Caco-2 (cell line): ENCODE measurements around the gene PLEKHG3. TPM values are rescaled to one million over a fixed set of nuclear protein-coding genes. Genes with fewer than 3 reads are reported as not detected.

ENCODE experiments used
- BruUV-seq: library from RNA; stranded (reverse); fragments of 400-500 nt; replicated peaks from 2 replicates; lab custom pipeline; 2021; lab: Mats Ljungman, UMichigan
- CTCF ChIA-PET: fragments of 300-600 bp; sonication (Branson Sonifier 250); formaldehyde crosslinking; loops from one replicate; lab custom pipeline; 2022; ENCODE audit warnings: antibody characterized with exemption; lab: Charles Lee
- POLR2A ChIA-PET: fragments of 300-600 bp; sonication (Branson Sonifier 250); formaldehyde crosslinking; loops from one replicate; lab custom pipeline; 2022; ENCODE audit warnings: antibody characterized with exemption; lab: Charles Lee
- DNase-seq, 2 experiments: peaks; one replicate each; pipeline versions ENCODE4 v3.0.0 to v3.0.0-alpha.2; 2020 to 2022
- H3K27me3 ChIP-seq: replicated peaks from 2 replicates; pipeline ENCODE4 v1.6.0; 2011; ENCODE audit warnings: low read length; ENCODE audit not compliant: control insufficient read depth, insufficient read depth
- H3K36me3 ChIP-seq: 2 replicates; pipeline ENCODE4 v1.5.1; 2011; ENCODE audit warnings: low read length; ENCODE audit not compliant: control insufficient read depth, insufficient read depth
- H3K4me1 ChIP-seq: fragments of 250-450 bp; sonication (Bioruptor Pico); 2 replicates; pipeline ENCODE4 v1.5.1; 2020; ENCODE audit warnings: mild to moderate bottlenecking
- H3K4me3 ChIP-seq: 2 replicates; pipeline ENCODE4 v1.5.1; 2011; ENCODE audit warnings: low read depth, mild to moderate bottlenecking, control low read depth, low read length
- H3K9me3 ChIP-seq: fragments of 250-450 bp; sonication (Bioruptor Pico); 2 replicates; pipeline ENCODE4 v1.5.1; 2020; ENCODE audit warnings: mild to moderate bottlenecking, moderate library complexity
- H3K27ac Mint-ChIP-seq: one replicate; pipeline ENCODE4 v1.8.0; 2022; ENCODE audit warnings: mixed read lengths; ENCODE audit not compliant: unreplicated experiment
- H3K27me3 Mint-ChIP-seq: one replicate; pipeline ENCODE4 v1.8.0; 2022; ENCODE audit warnings: mixed read lengths; ENCODE audit not compliant: insufficient read depth, unreplicated experiment
- H3K36me3 Mint-ChIP-seq: one replicate; pipeline ENCODE4 v1.8.0; 2022; ENCODE audit warnings: mild to moderate bottlenecking, mixed read lengths; ENCODE audit not compliant: insufficient read depth, unreplicated experiment
- H3K4me1 Mint-ChIP-seq: one replicate; pipeline ENCODE4 v1.8.0; 2022; ENCODE audit warnings: low read depth, mixed read lengths; ENCODE audit not compliant: unreplicated experiment
- H3K4me3 Mint-ChIP-seq: one replicate; pipeline ENCODE4 v1.8.0; 2022; ENCODE audit warnings: mild to moderate bottlenecking, moderate library complexity, mixed read lengths; ENCODE audit not compliant: unreplicated experiment
- H3K9me3 Mint-ChIP-seq: one replicate; pipeline ENCODE4 v1.8.0; 2022; ENCODE audit warnings: mixed read lengths; ENCODE audit not compliant: unreplicated experiment
- intact Hi-C: fragments of 100-400 bp; cut with micrococcal nuclease; formaldehyde crosslinking; loops from one replicate; pipeline ENCODE4 v1.10.0; 2022; ENCODE audit not compliant: unreplicated experiment
- total RNA-seq: library from RNA; stranded (reverse); gene quantifications from 2 replicates; pipeline ENCODE4 v1.2.3, GENCODE V29; 2022
- TF ChIP-seq, protein P1 (sequence below), 2 experiments: fragments of 200-600 bp in 1 of 2; IDR thresholded peaks; 1 replicate in 1 of 2; 2 replicates in 1 of 2; pipeline versions ENCODE4 v1.5.1 to v1.8.0; 2011 to 2022; ENCODE audit warnings: antibody characterized with exemption in 1 of 2, control low read depth in 1 of 2, inconsistent platforms in 1 of 2, low read depth in 1 of 2, low read length in 1 of 2, mild to moderate bottlenecking in 1 of 2, moderate library complexity in 1 of 2; ENCODE audit not compliant: insufficient read depth in 1 of 2, severe bottlenecking in 1 of 2, unreplicated experiment in 1 of 2

Gene PLEKHG3
- total RNA-seq, 1 experiment from 2014 or later: 85.9 TPM

DNA sequence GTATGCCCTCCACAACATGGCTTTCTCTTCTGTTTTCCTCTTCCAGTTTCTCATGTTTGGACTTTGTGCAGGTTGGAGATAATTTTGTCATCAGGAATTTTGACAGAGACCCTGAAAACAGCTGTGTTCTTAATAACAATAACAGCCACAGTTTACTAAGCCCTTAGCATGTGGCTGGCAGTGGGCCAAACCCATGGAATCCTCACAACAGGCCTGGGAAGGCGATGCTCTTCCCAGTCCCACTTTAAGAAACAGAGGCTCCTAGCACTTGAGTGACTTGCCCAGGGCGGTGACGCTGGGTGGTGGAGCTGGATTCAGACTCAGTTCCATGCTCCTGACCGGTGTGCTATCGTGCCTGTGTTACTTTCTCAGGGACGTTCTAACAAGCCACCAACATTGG lies 20.1 kb upstream of the PLEKHG3 start:
- Mint-ChIP-seq H3K4me3 (no peak overlapping the region), H3K27ac (no peak overlapping the region), H3K4me1 (peaks cover 22% of the 10 kb centered on the region), H3K27me3 (no peaks in the 10 kb centered on the region), H3K36me3 (no peaks in the 10 kb centered on the region), H3K9me3 (no peaks in the 10 kb centered on the region)
- POLR2A ChIA-PET: no interaction called here
- Histone ChIP-seq H3K9me3 (no peaks in the 10 kb centered on the region), H3K27me3 (no peaks in the 10 kb centered on the region), H3K36me3 (no peaks in the 10 kb centered on the region), H3K4me1 (peaks cover 33% of the 10 kb centered on the region), H3K4me3 (no peak overlapping the region)
- BruUV-seq: no TSS peak
- intact Hi-C loops: no loop called here
- TF ChIP-seq, protein P1, sequence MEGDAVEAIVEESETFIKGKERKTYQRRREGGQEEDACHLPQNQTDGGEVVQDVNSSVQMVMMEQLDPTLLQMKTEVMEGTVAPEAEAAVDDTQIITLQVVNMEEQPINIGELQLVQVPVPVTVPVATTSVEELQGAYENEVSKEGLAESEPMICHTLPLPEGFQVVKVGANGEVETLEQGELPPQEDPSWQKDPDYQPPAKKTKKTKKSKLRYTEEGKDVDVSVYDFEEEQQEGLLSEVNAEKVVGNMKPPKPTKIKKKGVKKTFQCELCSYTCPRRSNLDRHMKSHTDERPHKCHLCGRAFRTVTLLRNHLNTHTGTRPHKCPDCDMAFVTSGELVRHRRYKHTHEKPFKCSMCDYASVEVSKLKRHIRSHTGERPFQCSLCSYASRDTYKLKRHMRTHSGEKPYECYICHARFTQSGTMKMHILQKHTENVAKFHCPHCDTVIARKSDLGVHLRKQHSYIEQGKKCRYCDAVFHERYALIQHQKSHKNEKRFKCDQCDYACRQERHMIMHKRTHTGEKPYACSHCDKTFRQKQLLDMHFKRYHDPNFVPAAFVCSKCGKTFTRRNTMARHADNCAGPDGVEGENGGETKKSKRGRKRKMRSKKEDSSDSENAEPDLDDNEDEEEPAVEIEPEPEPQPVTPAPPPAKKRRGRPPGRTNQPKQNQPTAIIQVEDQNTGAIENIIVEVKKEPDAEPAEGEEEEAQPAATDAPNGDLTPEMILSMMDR (IDR thresholded peaks at IDR 0.05; ENCODE audit: insufficient read depth in 1 of 2, low read depth in 1 of 2, low read length in 1 of 2, severe bottlenecking in 1 of 2, unreplicated experiment in 1 of 2): no peak
- CTCF ChIA-PET: no interaction called here
- DNase-seq: no peak

DNA sequence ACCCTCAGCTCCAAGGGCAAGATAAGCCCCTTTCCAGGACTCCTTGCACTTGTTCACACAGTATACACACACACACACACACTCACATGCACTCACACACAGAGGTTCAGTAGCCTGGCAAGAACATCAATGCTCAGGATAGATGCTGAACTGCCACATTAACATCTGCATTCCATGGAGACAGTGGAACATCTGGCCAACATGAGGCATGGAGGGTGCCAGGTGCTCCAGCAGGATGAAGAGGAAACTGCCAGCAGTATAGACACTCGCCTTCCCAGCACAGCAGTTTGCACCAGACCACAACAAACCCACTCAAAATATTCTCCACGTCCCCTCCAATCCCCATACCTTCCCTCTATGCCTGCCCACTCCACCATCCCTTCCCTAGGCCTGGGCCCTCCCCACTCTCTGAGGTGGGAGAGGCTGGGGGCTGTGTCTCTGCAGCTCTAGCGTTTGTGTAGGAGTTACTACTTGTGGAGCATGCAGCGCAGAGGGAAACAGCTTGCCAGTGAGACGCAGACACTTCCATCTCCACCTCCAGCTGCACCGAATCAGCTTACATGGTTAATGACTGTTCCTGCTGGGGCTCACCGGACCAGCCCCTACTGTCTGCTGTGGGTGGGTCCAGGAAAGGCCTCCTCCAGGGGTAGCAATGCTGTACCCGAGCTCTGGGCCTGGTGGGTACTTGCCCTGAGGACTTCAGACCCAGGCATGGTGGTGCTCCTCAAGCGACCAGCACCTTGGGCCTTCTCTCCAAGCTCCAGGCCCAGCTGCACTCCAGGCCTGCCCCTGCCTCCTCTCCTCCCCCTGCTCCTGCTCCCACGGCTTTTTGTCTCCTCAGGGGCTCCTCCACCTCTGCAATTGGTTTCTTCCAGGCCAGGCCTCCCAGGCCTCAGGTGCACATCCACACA lies 18.6 kb upstream of the PLEKHG3 start:
- Histone ChIP-seq H3K4me3 (no peak overlapping the region), H3K9me3 (no peaks in the 10 kb centered on the region), H3K27me3 (no peaks in the 10 kb centered on the region), H3K36me3 (no peaks in the 10 kb centered on the region), H3K4me1 (peaks cover 26% of the 10 kb centered on the region)
- Mint-ChIP-seq H3K36me3 (no peaks in the 10 kb centered on the region), H3K9me3 (no peaks in the 10 kb centered on the region), H3K4me1 (peaks cover 20% of the 10 kb centered on the region), H3K27ac (no peak overlapping the region), H3K27me3 (no peaks in the 10 kb centered on the region), H3K4me3 (no peak overlapping the region)
- POLR2A ChIA-PET: no interaction called here
- no peak for DNase-seq
- CTCF ChIA-PET: interaction anchor here (0.7 kb wide), 1 partner anchor 301 kb away, joined by 6 read pairs; the partner anchor contains the start of gene FNTB
- intact Hi-C loops: no loop called here
- BruUV-seq: no TSS peak
- TF ChIP-seq, protein P1 (IDR thresholded peaks at IDR 0.05; ENCODE audit: insufficient read depth in 1 of 2, low read depth in 1 of 2, low read length in 1 of 2, severe bottlenecking in 1 of 2, unreplicated experiment in 1 of 2): no peak

DNA sequence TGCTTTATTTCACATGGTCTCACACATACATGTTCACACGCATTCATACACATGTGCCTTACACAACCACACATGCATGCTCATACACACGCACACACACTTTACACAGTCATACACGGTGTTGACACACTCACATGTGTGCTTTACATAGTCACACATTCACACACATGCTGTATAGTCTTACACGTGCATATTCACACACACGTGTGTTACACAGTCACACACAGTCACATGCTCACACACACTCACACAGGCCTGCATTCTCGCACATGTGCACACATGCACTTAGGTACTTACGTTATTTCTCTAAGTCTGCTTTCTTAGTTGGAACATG lies 18.0 kb upstream of the PLEKHG3 start:
- Mint-ChIP-seq H3K27me3 (no peaks in the 10 kb centered on the region), H3K4me1 (peaks cover 19% of the 10 kb centered on the region), H3K9me3 (no peaks in the 10 kb centered on the region), H3K36me3 (no peaks in the 10 kb centered on the region), H3K27ac (no peak overlapping the region), H3K4me3 (no peak overlapping the region)
- TF ChIP-seq, protein P1 (IDR thresholded peaks at IDR 0.05; ENCODE audit: insufficient read depth in 1 of 2, low read depth in 1 of 2, low read length in 1 of 2, severe bottlenecking in 1 of 2, unreplicated experiment in 1 of 2): no peak
- H3K4me1 ChIP-seq: peaks cover 20% of the 10 kb centered on the region
- POLR2A ChIA-PET: no interaction called here
- intact Hi-C loops: no loop called here
- DNase-seq: no peak
- CTCF ChIA-PET: no interaction called here
- H3K4me3 ChIP-seq: no peak overlapping the region
- no peaks in the 10 kb centered on the region for H3K36me3 ChIP-seq
- BruUV-seq: no TSS peak
- no peaks in the 10 kb centered on the region for H3K27me3 ChIP-seq
- no peaks in the 10 kb centered on the region for H3K9me3 ChIP-seq
